Activated effector memory CD4-positive, alpha-beta T cell treated with anti-CD3 and anti-CD28 coated beads, Interleukin-2, amount 50 U/mL, for 16 hours (primary cell): Measurements from ENCODE around the gene TAF11L13.
"Not testable (repeated sequence)": the region's sequence is repeated elsewhere in the genome, so short reads cannot be mapped to it uniquely, and the experiment has no call there.

Experiments
- DNase-seq: peaks from one replicate; pipeline ENCODE4 v3.0.0-alpha.2; 2020

Gene TAF11L13

DNA sequence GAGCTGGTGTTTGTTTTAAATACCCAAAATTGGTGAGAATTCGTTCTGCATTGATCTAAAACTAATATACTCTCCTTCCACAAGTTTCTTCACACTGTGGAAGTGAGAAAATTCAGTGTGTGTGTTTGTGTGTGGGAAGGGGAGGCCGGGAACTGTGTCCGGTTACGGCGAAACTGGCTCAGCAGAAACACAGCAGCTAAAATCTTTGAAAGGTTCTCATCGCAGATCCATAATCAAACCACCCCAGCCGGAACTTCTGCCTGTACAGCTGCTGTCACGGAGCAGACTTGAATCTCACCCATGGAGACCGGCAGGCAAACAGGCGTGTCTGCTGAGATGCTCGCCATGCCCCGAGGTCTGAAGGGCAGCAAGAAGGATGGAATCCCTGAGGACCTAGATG is at the start of gene TAF11L13:
Gene TAF11L13, plus strand, starts transcription at position 301 of the 400 bp plus-strand sequence.
- not testable (repeated sequence) for DNase-seq

DNA sequence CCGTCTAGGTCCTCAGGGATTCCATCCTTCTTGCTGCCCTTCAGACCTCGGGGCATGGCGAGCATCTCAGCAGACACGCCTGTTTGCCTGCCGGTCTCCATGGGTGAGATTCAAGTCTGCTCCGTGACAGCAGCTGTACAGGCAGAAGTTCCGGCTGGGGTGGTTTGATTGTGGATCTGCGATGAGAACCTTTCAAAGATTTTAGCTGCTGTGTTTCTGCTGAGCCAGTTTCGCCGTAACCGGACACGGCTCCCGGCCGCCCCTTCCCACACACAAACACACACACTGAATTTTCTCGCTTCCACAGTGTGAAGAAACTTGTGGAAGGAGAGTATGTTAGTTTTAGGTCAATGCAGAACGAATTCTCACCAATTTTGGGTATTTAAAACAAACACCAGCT is 46.2 kb upstream of the TAF11L13 start, which contains the start of gene TAF11L7:
Gene TAF11L7, minus strand, starts transcription at position 101 of the 400 bp plus-strand sequence.
- DNase-seq: not testable (repeated sequence)

DNA sequence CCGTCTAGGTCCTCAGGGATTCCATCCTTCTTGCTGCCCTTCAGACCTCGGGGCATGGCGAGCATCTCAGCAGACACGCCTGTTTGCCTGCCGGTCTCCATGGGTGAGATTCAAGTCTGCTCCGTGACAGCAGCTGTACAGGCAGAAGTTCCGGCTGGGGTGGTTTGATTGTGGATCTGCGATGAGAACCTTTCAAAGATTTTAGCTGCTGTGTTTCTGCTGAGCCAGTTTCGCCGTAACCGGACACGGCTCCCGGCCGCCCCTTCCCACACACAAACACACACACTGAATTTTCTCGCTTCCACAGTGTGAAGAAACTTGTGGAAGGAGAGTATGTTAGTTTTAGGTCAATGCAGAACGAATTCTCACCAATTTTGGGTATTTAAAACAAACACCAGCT is 41.0 kb upstream of the TAF11L13 start, which contains the start of gene TAF11L8:
Gene TAF11L8, minus strand, starts transcription at position 101 of the 400 bp plus-strand sequence.
- not testable (repeated sequence) for DNase-seq

DNA sequence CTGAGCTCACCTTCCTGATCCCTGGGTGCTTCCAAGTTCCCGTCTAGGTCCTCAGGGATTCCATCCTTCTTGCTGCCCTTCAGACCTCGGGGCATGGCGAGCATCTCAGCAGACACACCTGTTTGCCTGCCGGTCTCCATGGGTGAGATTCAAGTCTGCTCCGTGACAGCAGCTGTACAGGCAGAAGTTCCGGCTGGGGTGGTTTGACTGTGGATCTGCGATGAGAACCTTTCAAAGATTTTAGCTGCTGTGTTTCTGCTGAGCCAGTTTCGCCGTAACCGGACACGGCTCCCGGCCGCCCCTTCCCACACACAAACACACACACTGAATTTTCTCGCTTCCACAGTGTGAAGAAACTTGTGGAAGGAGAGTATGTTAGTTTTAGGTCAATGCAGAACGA is 37.6 kb upstream of the TAF11L13 start, which contains the start of gene TAF11L9:
Gene TAF11L9, minus strand, starts transcription at position 140 of the 400 bp plus-strand sequence.
- DNase-seq: not testable (repeated sequence)

DNA sequence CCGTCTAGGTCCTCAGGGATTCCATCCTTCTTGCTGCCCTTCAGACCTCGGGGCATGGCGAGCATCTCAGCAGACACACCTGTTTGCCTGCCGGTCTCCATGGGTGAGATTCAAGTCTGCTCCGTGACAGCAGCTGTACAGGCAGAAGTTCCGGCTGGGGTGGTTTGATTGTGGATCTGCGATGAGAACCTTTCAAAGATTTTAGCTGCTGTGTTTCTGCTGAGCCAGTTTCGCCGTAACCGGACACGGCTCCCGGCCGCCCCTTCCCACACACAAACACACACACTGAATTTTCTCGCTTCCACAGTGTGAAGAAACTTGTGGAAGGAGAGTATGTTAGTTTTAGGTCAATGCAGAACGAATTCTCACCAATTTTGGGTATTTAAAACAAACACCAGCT is 34.2 kb upstream of the TAF11L13 start, which contains the start of gene TAF11L10:
Gene TAF11L10, minus strand, starts transcription at position 101 of the 400 bp plus-strand sequence.
- DNase-seq: not testable (repeated sequence)

DNA sequence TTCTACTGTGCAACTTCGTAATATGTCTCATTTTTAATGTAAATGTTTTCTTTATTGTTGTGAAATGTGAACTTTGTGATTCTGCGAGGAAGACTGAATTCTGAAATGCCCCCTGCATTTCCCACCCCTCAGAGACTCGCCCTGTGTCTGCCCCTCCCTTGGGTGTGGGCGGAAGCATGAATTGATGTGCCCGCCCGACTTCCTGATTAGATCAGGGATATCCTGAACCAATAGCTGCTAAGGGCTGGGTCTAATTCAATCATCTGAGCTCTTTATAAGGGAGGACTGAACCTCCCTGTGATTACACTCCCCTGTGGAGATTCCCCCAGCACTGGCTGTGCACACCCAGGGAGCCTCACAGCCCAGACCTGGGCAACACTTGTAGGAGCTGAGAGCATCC is 28.0 kb upstream of the TAF11L13 start, which contains the start of gene TAF11L11:
Gene TAF11L11, plus strand, starts transcription at position 304 of the 400 bp plus-strand sequence.
- DNase-seq: not testable (repeated sequence)

DNA sequence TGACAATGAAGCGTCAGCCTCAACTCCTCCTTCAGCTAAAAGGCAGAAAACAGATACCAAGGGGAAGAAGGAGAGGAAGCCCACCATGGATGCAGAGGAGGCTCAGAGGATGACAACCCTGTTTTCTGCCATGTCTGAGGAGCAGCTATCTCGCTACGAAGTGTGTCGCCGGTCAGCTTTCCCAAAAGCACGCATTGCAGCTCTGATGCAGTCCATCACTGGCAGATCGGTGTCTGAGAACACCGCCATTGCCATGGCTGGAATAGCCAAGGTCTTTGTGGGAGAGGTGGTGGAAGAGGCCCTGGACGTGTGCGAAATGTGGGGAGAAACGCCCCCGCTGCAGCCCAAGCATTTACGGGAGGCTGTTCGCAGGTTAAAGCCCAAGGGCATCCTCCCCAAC is 26.9 kb upstream of the TAF11L13 start:
- no peak for DNase-seq

DNA sequence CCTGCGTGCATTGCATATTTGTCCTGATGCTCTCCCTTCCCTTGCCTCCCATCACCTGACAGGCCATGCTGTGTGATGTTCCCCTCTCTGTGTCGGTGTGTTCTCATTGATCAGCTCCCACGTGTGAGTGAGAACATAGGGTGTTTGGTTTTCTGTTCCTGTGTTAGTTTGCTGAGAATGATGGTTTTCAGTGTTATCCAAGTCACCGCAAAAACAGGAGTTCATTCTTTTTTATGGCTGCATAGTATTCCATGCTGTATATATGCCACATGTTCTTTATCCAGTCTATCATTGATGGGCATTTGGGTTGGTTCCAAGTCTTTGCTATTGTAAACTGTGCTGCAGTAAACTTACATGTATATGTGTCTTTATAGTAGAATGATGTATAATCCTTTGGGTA is 24.4 kb upstream of the TAF11L13 start:
- DNase-seq: not testable (repeated sequence)

DNA sequence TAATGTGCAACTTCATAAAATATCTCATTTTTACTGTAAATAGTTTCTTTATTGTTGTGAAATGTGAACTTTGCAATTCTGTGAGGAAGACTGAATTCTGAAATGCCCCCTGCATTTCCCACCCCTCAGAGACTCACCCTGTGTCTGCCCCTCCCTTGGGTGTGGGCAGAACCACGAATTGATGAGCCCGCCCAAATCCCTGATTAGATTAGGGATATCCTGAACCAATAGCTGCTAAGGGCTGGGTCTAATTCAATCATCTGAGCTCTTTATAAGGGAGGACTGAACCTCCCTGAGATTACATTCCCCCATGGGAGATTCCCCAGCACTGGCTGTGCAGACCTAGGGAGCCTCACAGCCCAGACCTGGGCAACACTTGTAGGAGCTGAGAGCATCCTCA is 21.8 kb upstream of the TAF11L13 start, which contains the start of gene TAF11L12:
Gene TAF11L12, plus strand, starts transcription at position 301 of the 400 bp plus-strand sequence.
- DNase-seq: not testable (repeated sequence)

DNA sequence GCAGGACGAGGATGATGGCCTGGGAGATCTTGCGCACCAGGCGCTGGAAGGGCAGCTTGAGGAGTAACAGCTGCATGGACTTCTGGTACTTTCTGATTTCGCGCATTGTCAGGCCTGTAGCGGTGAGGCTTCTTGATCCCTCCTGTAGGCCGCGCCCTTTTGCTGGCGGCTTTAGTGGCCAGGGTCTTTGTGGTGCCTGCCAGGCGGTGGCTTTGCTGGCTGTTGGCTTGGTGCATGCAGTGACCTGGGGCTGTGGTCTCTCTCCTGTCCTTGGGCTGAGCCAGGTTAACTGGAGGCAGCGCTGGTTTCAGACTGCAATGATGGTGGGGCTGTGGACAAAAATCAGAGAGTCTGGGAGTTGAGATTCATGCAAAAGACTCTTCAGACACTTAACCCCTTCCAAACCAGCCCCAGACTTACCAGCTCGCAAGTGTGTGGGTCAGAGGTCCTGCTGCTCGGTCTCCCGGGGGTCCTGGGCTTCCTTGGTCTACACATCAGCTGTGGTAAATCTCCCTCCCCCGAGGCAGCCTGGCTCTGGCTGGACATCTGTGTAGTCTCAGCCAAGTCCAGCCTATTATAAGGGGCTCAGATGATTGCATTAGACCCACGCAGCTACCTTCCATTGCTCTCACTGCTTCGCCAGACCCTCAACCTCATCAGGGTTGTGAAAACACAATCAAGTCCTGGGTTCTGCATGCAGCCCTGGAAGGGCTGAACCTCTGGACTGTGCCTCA is 16.8 kb upstream of the TAF11L13 start:
- DNase-seq: no peak

DNA sequence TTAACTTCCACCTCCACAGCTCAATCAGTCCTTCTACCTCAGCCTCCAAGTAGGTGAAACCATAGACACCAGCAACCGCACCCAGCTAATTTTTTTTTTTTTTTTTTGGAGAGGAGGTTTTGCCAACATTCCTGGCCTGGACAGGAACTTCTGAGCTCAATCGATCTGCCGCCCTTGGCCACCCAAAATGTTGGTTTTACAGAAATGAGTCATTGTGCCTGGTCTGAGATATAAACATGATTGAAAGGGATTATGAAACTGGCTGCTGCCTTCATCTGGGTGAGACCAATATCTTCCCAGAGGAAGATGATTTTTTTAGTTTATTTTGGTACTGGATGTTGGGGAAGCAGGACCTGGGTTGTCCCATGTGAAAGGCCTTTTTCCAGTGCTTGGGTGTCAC is 12.5 kb upstream of the TAF11L13 start:
- no peak for DNase-seq

DNA sequence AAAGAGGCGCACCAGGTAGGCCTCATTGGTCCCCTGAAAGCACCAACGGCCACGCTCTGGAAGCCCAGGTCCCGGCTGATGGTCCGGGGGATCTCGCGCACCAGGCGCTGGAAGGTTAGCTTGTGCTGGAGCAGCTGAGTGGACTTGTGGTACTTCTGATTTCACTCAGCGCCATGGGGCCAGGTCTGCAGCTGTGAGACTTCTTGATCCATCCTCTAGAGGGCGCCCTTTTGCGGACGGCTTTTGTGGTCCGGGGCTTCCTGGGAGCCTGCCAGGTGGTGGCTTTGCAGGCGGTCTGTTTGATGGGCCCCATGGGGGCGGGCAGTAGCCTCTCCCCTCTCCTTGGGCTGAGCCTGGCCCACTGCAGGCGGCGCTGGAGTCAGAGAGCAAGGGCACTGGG is 11.3 kb upstream of the TAF11L13 start:
- DNase-seq: no peak

DNA sequence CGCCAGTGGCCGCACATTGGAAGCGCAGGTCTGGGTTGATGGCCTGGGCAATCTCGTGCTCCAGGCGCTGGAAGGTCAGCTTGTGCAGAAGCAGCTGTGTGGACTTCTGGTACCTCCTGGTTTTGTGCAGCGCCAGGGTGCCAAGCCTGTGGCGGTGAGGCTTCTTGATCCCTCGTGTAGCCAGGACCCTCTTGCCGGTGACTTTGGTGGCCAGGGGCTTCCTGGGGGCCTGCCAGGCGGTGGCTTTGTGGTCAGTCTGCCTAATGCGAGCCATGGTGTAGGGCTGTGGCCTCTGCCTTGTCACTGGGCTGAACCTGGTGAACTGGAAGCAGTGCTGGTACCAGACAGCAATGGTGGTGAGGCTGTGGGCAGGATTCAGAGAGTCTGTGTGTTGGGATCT is 6.2 kb upstream of the TAF11L13 start:
- DNase-seq: no peak

DNA sequence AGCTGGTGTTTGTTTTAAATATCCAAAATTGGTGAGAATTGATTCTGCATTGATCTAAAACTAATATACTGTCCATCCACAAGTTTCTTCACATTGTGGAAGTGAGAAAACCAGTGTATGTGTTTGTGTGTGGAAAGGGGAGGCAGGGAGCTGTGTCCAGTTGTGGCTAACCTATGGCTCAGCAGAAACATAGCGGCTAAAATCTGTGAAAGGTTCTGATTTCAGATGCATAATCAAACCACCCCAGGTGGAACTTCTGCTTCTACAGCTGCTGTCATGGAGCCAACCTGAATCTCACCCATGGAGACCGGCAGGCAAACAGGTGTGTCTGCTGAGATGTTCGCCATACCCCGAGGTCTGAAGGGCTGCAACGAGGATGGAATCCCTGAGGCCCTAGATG is 2.3 kb downstream of the TAF11L13 start, which contains the start of gene TAF11L14:
Gene TAF11L14, plus strand, starts transcription at position 301 of the 400 bp plus-strand sequence.
- no peak for DNase-seq

DNA sequence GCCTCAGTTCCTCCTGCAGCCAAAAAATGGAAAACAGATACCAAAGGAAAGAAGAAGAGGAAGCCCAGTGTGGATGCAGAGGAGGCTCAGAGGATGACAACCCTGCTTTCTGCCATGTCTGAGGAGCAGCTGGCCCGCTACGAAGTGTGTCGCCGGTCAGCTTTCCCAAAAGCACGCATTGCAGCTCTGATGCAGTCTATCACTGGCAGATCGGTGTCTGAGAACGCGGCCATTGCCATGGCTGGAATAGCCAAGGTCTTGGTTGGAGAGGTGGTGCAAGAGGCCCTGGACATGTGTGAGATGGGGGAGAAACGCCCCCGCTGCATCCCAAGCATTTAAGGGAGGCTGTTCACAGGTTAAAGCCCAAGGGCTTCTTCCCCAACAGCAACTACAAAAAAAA is 17.3 kb downstream of the TAF11L13 start:
- not testable (repeated sequence) for DNase-seq

DNA sequence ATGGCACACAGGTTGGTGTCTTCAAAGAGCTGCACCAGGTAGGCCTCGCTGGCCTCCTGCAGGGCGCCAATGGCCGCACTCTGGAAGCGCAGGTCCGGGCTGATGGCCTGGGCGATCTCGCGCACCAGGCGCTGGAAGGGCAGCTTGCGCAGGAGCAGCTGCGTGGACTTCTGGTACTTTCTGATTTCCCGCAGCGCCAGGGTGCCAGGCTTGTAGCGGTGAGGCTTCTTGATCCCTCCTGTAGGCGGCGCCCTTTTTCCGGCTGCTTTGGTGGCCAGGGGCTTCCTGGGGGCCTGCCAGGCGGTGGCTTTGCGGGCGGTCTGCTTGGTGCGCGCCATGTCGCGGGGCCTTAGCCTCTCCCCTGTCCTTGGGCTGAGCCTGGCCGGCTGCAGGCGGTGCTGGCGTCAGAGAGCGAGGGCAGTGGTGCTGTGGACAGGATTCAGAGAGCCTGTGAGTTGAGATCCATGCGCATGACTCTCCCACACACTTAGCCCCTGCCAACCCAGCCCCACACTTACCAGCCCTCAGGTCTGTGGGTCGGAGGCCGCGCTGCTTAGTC is 23.4 kb downstream of the TAF11L13 start:
- not testable (repeated sequence) for DNase-seq

DNA sequence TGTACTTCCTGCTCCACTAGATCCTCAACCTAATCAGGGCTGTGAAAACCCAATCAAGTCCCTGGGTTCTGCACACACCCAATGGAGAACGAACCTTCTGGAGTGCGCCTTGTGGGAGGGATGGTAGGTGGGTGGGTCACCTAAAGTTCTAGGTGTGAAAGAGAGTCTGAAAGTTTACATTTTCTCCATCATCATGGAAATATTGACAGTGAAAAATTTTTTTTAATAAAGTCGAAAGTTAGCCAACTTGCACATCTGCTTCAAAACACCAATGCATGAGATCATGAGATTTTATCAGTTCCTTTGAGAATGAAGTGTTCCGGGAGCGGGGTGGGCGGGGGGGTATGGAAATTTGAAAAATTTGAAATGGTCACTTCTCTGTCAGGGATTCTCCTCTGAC is 24.0 kb downstream of the TAF11L13 start:
- DNase-seq: no peak

DNA sequence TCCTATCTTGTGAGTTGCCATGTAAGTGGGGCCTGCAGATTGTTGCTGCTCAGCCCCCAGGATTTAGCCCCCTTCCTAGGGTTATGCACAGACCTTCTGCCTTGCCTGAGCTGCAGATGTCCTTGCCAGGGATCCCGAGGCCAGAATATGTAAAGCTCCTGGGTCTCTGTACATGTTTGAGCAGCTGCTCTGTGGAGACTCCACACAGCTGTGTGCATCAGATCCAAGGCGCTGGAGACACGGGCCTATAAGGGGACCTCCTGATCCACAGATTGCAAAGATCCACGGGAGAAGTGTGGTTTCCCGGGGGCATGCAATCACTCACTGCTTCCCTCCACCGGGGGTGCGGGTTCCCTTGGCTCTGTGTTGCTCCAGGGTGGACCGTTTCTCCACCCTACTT is 31.3 kb downstream of the TAF11L13 start:
- DNase-seq: no peak

DNA sequence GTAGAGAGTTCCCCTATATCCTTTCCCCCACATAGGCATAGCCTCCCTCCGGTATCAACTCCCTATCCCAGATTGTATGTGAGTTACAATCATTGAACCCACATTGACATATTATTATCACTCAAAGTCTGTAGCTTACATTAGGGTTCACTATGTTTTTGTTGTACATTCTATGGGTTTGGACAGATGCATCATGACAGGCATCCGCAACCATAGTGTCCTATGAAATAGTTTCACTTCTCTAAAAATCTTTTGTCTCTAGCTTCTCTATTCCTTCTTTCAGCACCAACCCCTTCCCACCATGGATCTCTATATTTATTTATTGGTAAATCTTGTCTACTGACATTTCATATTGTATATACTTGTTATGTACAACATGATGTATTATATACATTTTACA is 33.9 kb downstream of the TAF11L13 start:
- no peak for DNase-seq

DNA sequence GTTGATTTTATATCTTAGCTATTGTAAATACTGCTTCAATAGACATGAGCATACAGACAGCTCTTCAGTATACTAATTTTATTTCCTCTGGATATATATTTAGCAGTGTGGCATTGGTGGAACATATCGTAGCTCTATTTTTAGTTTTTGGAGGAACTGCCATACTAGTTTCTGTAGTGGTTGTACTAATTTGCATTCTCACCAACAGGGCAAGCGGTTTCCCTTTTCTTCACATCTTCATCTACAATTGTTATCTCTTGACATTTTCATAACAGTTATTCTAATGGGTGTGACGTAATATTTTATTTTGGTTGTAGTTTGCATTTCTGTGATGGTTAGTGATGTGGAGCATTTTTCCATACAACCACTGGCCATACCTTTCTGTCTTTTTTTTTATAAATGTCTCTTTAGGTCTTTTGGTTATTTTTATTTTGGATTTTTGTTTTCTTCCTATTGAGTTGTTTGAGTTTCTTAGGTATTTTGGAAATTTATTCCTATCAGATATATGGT is 34.9 kb downstream of the TAF11L13 start:
- DNase-seq: no peak

DNA sequence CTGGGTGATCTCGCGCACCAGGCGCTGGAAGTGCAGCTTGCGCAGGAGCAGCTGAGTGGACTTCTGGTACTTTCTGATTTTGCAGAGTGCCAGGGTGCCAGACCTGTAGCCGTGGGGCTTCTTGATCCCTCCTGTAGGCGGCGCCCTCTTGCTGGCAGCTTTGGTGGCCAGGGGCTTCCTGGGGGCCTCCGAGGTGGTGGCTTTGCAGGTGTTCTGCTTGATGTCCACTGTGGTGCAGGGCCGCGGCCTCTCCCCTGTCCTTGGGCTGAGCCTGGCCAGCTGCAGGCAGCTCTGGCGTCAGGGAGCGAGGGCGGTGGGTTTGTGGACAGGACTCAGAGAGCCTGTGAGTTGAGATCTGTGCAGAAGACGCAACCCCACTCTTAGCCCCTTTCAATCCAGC is 38.5 kb downstream of the TAF11L13 start:
- DNase-seq: no peak

DNA sequence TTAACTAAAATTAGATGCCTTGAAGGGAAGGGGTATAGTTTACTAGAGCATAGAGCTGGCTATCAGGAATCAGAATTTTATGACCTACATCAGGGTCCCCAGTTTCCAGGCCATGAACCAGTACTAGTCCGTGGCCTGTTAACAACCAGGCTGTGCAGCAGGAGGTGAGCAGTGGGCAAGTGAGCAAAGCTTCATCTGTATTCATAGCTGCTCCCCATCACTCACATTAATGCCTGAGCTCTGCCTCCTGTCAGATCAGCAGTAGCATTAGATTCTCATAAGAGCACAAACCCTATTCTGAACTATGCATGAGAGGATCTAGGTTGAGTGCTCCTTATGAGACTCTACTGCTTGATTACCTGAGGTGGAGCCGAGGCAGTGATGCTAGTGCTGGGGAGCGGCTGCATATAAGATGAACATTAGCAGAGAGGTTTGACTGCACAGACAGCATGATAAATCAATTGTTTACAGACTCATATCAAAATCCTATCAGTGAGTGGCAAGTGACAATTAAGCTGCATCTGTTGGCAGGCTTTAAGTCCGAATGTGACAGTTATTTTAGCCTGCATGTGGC is 47.0 kb downstream of the TAF11L13 start:
- no peak for DNase-seq

DNA sequence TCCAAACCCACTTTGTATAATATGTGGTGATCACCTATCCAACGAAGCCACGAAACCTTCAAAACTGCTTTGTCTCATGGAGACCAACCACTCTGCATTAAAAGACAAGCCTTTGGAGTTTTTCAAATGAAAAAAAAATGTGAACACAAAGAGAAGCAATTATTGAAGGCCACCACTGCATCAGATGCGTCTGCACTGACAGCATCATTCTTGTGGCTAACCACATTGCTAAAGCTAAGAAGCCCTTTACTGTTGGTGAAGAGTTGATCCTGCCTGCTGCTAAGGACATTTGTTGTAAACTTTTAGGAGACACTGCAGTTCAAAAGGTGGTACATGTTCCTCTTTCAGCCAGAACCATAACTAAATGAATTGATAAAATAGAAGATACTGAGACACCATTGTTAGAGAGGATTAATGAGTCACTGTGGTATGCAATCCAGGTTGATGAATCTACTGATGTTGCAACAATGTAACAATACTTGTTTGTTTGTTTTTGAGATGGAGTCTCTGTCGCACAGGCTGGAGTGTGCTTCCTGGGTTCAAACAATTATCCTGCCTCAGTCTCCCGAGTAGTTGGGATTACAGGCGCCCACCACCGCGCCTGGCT is 47.8 kb downstream of the TAF11L13 start:
- DNase-seq: no peak
